ENCODE data around the gene FLACC1.

GRCh38 chr2:201255408-201256033 is 101.6 kb downstream of the FLACC1 start:
- TF ChIP-seq CTCF (IDR thresholded peaks at IDR 0.05) (no peak), POLR2A (IDR thresholded peaks at IDR 0.05) (no peak), POLR2AphosphoS5 (IDR thresholded peaks at IDR 0.05) (no peak)
